Measurements from ENCODE around the gene CDC23.

GRCh38 chr5:138180183-138180782 lies 32.8 kb downstream of the CDC23 start:
- TF ChIP-seq CTCF (IDR thresholded peaks at IDR 0.05) (no peak), POLR2AphosphoS5 (IDR thresholded peaks at IDR 0.05) (no peak), POLR2A (IDR thresholded peaks at IDR 0.05) (no peak), EP300 (IDR thresholded peaks at IDR 0.05) (no peak)
